ENCODE measurements around the gene TMEM52.

DNA sequence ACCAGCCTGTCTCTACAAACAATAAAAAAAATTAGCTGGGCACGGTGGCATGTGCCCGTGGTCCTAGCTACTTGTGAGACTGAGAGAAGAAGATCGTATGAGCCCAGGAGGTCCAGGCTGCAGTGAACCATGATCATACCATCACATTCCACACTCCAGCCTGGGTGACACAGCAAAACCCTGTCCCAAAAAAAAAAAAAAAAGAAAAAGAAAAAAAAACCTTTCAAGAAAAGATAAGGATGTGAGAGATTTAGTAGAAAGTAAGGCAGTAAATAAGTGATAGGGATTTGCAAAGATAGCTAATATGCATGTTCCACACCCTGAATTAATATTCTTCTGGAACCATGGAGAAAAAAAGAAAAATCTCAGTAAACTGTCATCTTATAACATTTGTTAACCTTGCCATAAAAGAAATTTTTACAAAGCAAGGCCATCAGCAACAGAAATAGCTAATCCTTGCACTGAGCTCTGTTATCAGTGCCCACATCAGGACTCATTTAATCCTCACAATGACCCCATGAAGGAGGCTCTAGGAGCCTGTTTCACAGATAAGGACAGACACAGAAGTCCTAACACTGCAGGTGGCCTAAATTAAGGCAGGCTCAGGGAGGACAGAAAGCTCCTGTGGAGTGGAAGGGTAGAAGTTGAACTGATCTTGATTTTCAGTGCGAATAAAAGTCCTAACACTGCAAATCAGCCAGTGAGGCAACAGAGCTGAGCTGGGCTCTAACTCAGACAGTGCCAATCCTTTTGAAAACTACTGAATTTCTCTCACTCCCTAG is 35.8 kb downstream of the TMEM52 start:
- TF ChIP-seq, protein P1, sequence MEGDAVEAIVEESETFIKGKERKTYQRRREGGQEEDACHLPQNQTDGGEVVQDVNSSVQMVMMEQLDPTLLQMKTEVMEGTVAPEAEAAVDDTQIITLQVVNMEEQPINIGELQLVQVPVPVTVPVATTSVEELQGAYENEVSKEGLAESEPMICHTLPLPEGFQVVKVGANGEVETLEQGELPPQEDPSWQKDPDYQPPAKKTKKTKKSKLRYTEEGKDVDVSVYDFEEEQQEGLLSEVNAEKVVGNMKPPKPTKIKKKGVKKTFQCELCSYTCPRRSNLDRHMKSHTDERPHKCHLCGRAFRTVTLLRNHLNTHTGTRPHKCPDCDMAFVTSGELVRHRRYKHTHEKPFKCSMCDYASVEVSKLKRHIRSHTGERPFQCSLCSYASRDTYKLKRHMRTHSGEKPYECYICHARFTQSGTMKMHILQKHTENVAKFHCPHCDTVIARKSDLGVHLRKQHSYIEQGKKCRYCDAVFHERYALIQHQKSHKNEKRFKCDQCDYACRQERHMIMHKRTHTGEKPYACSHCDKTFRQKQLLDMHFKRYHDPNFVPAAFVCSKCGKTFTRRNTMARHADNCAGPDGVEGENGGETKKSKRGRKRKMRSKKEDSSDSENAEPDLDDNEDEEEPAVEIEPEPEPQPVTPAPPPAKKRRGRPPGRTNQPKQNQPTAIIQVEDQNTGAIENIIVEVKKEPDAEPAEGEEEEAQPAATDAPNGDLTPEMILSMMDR (conservative IDR thresholded peaks at IDR 0.05; ENCODE audit: low read depth, low read length) = no peak
- no peak for TF ChIP-seq EZH2 (IDR thresholded peaks at IDR 0.05; ENCODE audit: borderline replicate concordance, low read depth, low read length, poor library complexity, severe bottlenecking)

All from A673 (cell line).